Osteocyte (in vitro differentiated cells): ENCODE measurements around the gene LTBP2. TPM values are rescaled to one million over a fixed set of nuclear protein-coding genes. Genes with fewer than 3 reads are reported as not detected.

ENCODE experiments used
- DNase-seq: peaks from one replicate; pipeline ENCODE4 v3.0.0; 2021; ENCODE audit warnings: mixed read lengths; ENCODE audit not compliant: unreplicated experiment; ENCODE audit errors: extremely low spot score
- H3K27ac Mint-ChIP-seq: one replicate; pipeline ENCODE4 v1.8.0; 2021; ENCODE audit warnings: mild to moderate bottlenecking, mixed read lengths; ENCODE audit not compliant: unreplicated experiment
- H3K27me3 Mint-ChIP-seq: one replicate; pipeline ENCODE4 v1.8.0; 2021; ENCODE audit warnings: mixed read lengths; ENCODE audit not compliant: unreplicated experiment
- H3K36me3 Mint-ChIP-seq: one replicate; pipeline ENCODE4 v1.8.0; 2021; ENCODE audit warnings: mixed read lengths; ENCODE audit not compliant: unreplicated experiment
- H3K4me1 Mint-ChIP-seq: one replicate; pipeline ENCODE4 v1.8.0; 2021; ENCODE audit warnings: mixed read lengths; ENCODE audit not compliant: unreplicated experiment
- H3K4me3 Mint-ChIP-seq: one replicate; pipeline ENCODE4 v1.8.0; 2021; ENCODE audit warnings: mild to moderate bottlenecking, moderate library complexity, mixed read lengths; ENCODE audit not compliant: unreplicated experiment
- H3K9me3 Mint-ChIP-seq: one replicate; pipeline ENCODE4 v1.8.0; 2021; ENCODE audit warnings: mixed read lengths; ENCODE audit not compliant: unreplicated experiment
- CTCF ChIP-seq: fragments of 200-600 bp; sonication (generic); IDR thresholded peaks from 2 replicates; pipeline ENCODE4 v1.5.0; 2021; ENCODE audit warnings: antibody characterized with exemption, mild to moderate bottlenecking, moderate library complexity
- total RNA-seq: library from RNA; stranded (reverse); gene quantifications from 2 replicates; pipeline ENCODE4 v1.2.1, GENCODE V29; 2021

Gene LTBP2
- total RNA-seq, 1 donor from 2014 or later: 377 TPM

- Mint-ChIP-seq H3K36me3 (peaks cover 65% of the 10 kb centered on the region), H3K4me1 (no peaks in the 10 kb centered on the region), H3K27me3 (no peaks in the 10 kb centered on the region), H3K27ac (no peak overlapping the region), H3K9me3 (no peaks in the 10 kb centered on the region), H3K4me3 (no peak overlapping the region)
- DNase-seq: no peak
- no peak for TF ChIP-seq CTCF
Measured at GRCh38 chr14:74475678-74476077, 136.4 kb downstream of the LTBP2 start.

GRCh38 chr14:74474376-74474775, 137.7 kb downstream of the LTBP2 start:
- H3K27ac Mint-ChIP-seq: no peak overlapping the region
- no peak overlapping the region for H3K4me3 Mint-ChIP-seq
- DNase-seq: no peak
- no peaks in the 10 kb centered on the region for H3K4me1 Mint-ChIP-seq
- H3K9me3 Mint-ChIP-seq: no peaks in the 10 kb centered on the region
- H3K27me3 Mint-ChIP-seq: no peaks in the 10 kb centered on the region
- peaks cover 57% of the 10 kb centered on the region for H3K36me3 Mint-ChIP-seq
- no peak for TF ChIP-seq CTCF

- Mint-ChIP-seq H3K36me3 (peaks cover 59% of the 10 kb centered on the region), H3K4me3 (no peak overlapping the region), H3K27ac (no peak overlapping the region), H3K27me3 (no peaks in the 10 kb centered on the region), H3K9me3 (no peaks in the 10 kb centered on the region), H3K4me1 (no peaks in the 10 kb centered on the region)
- TF ChIP-seq CTCF: no peak
- DNase-seq: no peak
Measured at GRCh38 chr14:74472601-74473000, 139.4 kb downstream of the LTBP2 start.

GRCh38 chr14:74469548-74470518, 142.2 kb downstream of the LTBP2 start:
- Mint-ChIP-seq H3K27me3 (no peaks in the 10 kb centered on the region), H3K4me3 (no peak overlapping the region), H3K9me3 (no peaks in the 10 kb centered on the region), H3K36me3 (peaks cover 43% of the 10 kb centered on the region), H3K27ac (no peak overlapping the region), H3K4me1 (no peaks in the 10 kb centered on the region)
- no peak for TF ChIP-seq CTCF
- no peak for DNase-seq

- H3K9me3 Mint-ChIP-seq: no peaks in the 10 kb centered on the region
- no peak for DNase-seq
- no peaks in the 10 kb centered on the region for H3K4me1 Mint-ChIP-seq
- TF ChIP-seq CTCF: no peak
- H3K4me3 Mint-ChIP-seq: no peak overlapping the region
- no peaks in the 10 kb centered on the region for H3K27me3 Mint-ChIP-seq
- peaks cover 35% of the 10 kb centered on the region for H3K36me3 Mint-ChIP-seq
- no peak overlapping the region for H3K27ac Mint-ChIP-seq
Measured at GRCh38 chr14:74468513-74468912, 143.5 kb downstream of the LTBP2 start.
